ENCODE data around the gene CHCHD3.
"Not testable (repeated sequence)": the region's sequence is repeated elsewhere in the genome, so short reads cannot be mapped to it uniquely, and the experiment has no call there.

CHCHD3 gene

DNA sequence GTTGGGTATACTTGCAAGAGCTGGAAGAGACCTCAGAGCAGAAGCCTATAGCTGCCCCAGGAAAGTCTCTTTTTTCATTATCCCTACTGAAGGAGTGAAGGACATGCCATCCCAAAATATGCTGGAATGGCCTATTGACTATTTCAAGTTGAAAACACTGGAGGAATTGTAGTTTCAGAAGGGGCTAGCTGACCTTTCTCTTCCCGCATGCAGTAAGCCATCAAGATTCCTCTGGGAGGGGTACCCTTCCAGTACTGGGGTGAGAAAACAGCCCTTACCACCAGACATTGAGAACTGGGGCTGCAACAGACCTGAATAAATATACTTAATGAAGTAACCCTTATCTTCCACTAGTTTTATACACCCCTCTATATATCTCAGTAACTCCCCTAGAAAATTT is 41.7 kb downstream of the CHCHD3 start:
- DNase-seq: no peak

- no peak for DNase-seq
These were observed 42.3 kb downstream of the CHCHD3 start for GRCh38 chr7:133039614-133040013.

DNA sequence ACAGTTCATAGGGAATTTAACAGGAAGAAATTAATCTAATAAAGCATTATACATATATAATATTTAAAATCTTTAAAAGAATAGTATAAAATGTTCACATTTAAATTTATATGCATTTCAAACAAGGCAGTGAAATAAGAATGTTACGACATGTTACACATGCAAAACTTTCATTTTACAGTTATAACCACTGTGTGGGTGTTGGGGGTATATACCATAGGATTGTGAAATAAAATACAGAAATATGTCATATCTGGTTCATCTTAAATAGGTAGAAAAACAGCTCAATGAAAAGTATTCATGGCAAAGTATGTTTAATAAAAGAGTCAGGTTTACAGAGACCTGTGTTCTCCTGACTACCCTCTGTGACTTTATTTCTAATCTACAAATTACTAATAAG is 45.6 kb downstream of the CHCHD3 start:
- DNase-seq: peak; percentile 32

GRCh38 chr7:133035240-133035639 is 46.6 kb downstream of the CHCHD3 start:
- DNase-seq: not testable (repeated sequence)

DNA sequence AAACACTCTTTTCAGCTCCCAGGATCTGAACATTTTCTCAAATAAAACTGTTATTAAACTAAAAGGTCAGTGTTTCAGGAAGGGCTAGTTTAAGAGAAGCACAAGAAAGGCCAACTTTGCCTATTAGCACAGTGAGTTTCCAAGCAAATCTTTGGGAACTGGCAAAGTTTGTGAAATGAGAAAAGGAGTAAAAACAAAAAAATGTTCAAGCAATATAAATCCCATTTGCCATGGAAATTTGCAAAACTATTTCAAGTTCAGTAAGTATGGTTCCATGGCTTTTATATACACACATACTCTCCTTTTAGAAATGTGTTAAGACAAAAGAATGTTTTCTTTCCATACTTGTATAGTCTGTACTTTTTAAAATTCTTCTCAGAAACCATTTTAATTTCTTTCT is 51.5 kb downstream of the CHCHD3 start:
- no peak for DNase-seq

- DNase-seq: no peak
These were observed 52.4 kb downstream of the CHCHD3 start for GRCh38 chr7:133029463-133029862.

- no peak for DNase-seq
These were observed 54.5 kb downstream of the CHCHD3 start for GRCh38 chr7:133027397-133027796.

- no peak for DNase-seq
These were observed 55.6 kb downstream of the CHCHD3 start for GRCh38 chr7:133026210-133026859.

DNA sequence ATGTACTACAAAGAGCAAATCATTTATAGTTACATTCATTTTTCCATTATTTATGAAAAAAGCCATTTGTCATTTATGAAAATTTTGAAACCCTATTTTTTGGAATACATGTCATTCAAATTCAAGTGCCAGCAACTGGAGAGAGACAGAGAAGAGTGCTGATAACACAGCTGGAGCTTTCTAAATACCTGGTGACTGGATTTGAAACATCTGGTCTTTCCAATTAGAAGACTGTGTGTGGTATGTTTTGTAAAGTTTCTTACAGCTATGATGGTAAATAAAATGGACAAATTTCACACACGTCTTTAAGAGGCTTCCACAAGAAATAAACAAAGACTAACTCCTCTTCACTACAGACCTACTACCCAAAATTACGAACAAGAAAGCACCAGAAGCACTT is 56.8 kb downstream of the CHCHD3 start:
- no peak for DNase-seq

DNA sequence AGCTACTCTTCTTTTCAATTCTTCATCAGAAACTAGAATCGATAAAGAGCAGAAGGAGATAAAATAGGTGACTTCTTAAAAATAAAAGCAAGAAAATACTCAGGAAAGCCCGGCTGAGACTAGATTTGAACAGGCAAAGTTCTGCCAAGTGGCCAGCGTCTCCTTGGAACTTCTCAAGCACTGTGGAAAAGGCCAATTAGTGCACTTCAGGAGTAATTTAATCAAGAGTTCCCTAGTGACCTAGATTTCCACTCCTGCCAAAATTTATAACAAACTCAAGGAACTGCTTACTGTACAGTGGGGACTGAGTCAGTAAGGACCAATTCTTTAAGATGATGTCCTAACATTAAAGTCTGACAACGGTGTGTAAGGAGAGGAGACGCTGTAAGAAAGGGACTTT is 57.3 kb downstream of the CHCHD3 start:
- no peak for DNase-seq

DNA sequence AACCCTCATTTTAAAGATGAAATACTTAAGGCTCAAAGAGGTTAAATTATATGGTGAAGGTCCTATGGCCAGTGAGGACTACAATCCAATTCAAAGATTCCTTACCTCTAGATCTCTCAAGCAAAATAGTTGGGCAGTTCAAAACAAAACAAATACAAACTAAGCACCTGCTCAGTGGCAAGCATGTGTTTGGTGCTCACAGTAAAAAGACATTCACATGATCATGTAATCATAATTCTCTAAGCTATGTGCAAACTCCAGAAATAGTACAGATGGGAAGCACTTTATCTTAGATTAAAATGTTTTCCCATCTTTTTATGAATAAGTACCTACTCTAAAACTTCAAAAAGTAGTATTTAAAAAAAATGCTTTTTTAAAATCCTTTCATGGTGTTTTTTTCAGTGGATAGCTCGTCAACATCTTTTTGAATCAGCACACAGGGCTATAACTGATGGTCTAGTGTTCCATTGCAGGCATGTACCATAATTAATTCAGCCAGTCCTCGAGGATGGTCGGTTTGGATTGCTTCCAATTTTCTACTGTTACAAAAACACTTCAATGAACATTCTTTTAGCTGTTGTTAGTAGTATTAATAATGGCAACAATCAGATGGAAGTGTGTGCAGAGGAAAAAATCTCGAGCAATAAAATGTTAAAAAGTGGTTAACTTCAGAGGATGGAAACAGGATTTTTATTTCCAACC is 58.4 kb downstream of the CHCHD3 start:
- no peak for DNase-seq

DNA sequence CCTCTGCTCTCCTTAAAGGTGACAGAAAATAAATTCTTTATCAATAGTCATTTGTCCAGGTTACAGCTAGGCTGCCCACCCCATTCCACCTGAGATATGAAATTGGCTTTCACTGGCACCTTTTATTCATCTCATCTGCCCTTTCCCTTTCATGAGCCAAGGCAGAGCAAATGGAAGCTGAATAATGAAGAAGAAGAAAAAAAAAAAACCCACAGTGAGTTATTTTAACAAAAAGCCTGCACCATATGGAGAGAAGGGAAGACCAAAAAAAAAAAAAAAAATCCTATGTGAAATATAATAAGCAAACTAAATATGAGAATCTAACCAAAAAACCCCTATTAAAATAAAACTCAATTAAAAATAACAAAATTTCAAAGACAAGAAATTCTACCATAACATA is 59.2 kb downstream of the CHCHD3 start:
- DNase-seq: no peak

DNA sequence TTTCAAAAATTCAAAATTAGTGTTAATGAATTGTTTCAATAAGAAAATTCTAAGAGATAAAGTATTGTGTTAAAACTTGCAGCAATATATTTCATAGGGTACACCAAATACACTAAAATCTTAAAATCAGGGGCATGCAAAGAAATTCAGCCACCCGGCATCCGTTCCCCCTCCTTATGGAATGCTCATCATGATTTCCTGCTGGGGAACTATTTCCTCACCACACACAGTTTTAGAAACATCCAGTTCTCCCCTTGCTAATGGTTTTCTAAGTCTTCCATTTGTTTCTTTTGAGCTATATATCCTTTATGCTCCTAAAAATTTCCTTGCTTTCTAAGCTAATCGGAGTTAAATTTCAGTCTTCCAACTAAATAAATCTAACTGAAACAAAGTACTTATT is 60.7 kb downstream of the CHCHD3 start:
- DNase-seq: no peak

- DNase-seq: no peak
These were observed 61.4 kb downstream of the CHCHD3 start for GRCh38 chr7:133020496-133020895.

- DNase-seq: no peak
These were observed 62.3 kb downstream of the CHCHD3 start for GRCh38 chr7:133019590-133019989.

- DNase-seq: no peak
These were observed 65.3 kb downstream of the CHCHD3 start for GRCh38 chr7:133016604-133017003.

GRCh38 chr7:133015888-133016287 is 66.0 kb downstream of the CHCHD3 start:
- peak; percentile 23 for DNase-seq

- DNase-seq: no peak
These were observed 70.1 kb downstream of the CHCHD3 start for GRCh38 chr7:133011746-133012145.

DNA sequence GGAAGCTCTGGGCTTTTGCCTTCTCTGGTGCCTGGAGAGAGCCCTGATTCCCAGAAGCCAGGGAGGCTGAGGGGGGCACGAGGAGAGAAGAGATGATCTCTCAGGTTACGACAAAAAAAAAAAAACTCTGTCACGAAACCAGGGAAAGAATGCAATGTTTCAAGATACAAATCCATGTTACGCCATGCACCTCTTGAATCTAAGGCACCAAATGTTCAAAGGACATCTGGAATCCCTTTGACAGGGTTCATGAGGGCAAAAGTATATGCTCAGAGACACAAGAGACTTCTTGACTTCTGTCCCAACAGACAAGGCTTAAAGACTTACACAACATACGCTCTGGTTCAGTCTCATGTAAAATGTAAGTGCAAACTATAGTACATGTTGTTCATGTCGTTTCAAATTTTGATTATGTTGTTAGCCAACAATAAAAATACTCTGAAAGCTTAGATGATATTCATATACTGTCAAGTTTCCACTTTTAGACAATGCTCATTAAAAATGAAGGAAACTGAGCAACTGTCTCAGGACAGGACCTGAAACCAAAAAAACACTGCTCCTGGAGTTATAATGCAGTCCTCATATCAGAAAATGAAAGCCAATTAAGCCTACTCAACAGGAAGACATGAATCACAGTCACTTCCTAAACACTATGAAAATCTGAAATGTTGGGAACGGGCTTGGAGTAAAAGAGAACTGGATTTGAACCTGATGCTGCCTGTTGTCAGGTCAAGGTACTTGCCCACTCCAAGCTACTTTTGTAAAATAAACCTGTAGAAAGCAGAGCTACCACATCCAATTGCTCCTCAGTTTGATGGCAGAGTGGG is 72.3 kb downstream of the CHCHD3 start:
- no peak for DNase-seq

GRCh38 chr7:133007961-133008360 is 73.9 kb downstream of the CHCHD3 start:
- no peak for DNase-seq

DNA sequence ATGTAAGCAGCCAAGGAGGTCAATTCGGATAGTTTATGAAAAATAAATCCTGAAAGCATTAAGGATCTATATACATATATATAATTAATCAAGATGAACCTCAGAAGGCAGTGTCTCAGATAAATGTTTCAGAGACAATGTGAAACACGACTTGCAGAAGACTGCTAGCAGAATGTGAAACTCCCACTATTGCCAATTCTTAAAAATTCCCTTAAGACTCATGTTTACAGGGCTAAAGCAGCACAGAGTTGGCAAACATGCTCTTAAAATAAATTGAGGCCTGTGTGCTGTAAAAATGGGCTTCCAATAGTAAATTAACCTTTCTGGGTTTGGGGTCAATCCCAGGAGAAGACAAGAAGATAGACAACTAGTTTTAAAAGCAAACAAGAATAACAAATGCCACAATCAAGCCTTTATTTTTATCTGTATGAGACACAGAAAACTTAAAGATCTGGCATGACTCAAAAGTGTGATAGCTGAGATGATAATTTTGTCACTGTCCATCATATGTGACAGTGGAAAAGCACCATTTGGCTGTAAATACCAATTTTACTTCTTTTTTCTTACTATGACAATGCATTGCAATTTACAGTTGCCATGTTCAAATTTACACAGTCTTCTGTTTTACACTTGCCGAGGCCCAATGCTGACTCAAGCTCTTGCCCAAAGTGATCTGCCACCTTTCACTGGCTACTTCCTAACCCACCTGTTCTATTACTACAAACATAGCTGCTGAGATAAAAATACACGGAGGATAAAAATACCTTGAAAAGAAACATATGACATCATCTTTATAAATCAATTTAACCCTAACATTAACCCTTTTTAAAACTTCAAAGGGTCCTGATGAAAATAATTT is 78.6 kb downstream of the CHCHD3 start:
- no peak for DNase-seq

DNA sequence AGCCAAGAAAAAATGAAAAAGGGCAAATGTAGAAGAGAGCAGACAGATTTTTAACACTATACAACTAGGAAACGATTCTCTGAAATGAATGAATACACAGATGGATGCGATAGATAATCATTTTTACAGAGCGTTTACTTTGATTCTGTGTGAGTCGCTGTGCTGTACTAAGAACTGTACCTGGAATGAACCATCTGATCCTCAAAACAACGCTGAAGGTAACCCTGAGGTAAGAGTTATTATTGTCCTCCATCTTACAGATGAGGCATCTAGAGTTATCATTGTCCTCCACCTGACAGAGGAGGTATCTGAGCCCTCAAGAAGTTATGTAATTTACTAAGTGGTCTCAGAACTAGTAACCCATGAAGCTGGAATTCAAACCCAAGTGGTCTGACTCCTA is 80.2 kb downstream of the CHCHD3 start:
- DNase-seq: no peak

DNA sequence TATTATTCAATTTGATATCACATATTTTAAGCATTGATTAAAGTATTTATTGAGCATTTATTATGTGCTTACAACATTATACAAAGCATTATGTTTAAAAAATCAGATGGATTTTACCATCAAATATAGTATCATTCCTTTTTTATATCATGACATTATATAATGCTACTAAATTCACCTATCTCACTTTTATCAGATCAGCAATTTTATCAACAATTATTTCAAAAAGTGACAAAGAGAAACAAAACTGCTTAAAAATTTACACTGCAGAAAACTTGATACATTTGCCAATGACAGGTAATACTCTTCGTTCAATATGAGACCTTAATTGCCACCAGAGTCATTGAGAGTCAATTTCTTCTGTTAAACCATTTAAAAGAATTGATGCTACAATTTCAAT is 82.0 kb downstream of the CHCHD3 start:
- DNase-seq: no peak

Measured in suppressor macrophage treated with lipopolysaccharide for 4 hours (primary cell).